Left renal cortex interstitium (tissue), 4 donors: ENCODE results near the gene ZNF483. TPM values are rescaled to one million over a fixed set of nuclear protein-coding genes. Genes with fewer than 3 reads are reported as not detected.
A peak's percentile ranks its signal among the peaks of the same experiment; 100 is the strongest.
"Not testable (repeated sequence)": the region's sequence is repeated elsewhere in the genome, so short reads cannot be mapped to it uniquely, and the experiment has no call there.

ENCODE experiments used
- DNase-seq, 4 donors: peaks; one replicate each; pipeline ENCODE4 v3.0.0-alpha.2; 2013; ENCODE audit warnings: low read depth in 4 of 4, low spot score in 2 of 4, missing footprints in 1 of 4
- polyA plus RNA-seq, 4 donors: library from polyadenylated mRNA; unstranded; fragments of 120-200 nt; gene quantifications; one replicate each; pipeline ENCODE4 v1.2.1, GENCODE V29; 2013; ENCODE audit not compliant: insufficient read length in 4 of 4

Gene ZNF483
- polyA plus RNA-seq, 4 donors: 2.1 to 5.1 (median 3.5) TPM

GRCh38 chr9:111533099-111533790 is 8.3 kb downstream of the ZNF483 start:
- DNase-seq: no peak

GRCh38 chr9:111542497-111543254 is 17.7 kb downstream of the ZNF483 start:
- no peak for DNase-seq

- no peak for DNase-seq
These were observed 23.6 kb downstream of the ZNF483 start for GRCh38 chr9:111548623-111549022.

- DNase-seq: not testable (repeated sequence)
These were observed 30.4 kb downstream of the ZNF483 start for GRCh38 chr9:111555425-111555824.

- no peak for DNase-seq
These were observed 34.1 kb downstream of the ZNF483 start for GRCh38 chr9:111559000-111559610.

- no peak for DNase-seq
These were observed 36.3 kb downstream of the ZNF483 start for GRCh38 chr9:111561165-111561719.

GRCh38 chr9:111566234-111566633 is 41.3 kb downstream of the ZNF483 start:
- DNase-seq: no peak

- not testable (repeated sequence) for DNase-seq
These were observed 43.1 kb downstream of the ZNF483 start for GRCh38 chr9:111568127-111568526.

GRCh38 chr9:111572950-111573604 is 48.1 kb downstream of the ZNF483 start:
- DNase-seq: no peak

- no peak for DNase-seq
These were observed 57.9 kb downstream of the ZNF483 start for GRCh38 chr9:111582888-111583287.

GRCh38 chr9:111586378-111586777 is 61.4 kb downstream of the ZNF483 start:
- DNase-seq: no peak

GRCh38 chr9:111588846-111589245 is 63.9 kb downstream of the ZNF483 start:
- DNase-seq: no peak

GRCh38 chr9:111597852-111598732 is 73.1 kb downstream of the ZNF483 start:
- peak in 2 of 4 donors; percentile 62 to 68 for DNase-seq

GRCh38 chr9:111598733-111599091 is 73.7 kb downstream of the ZNF483 start:
- no peak for DNase-seq

GRCh38 chr9:111599092-111599954 is 74.3 kb downstream of the ZNF483 start, which contains the start of gene PTGR1:
TSS of gene PTGR1 (minus strand) at chr9:111599647. CDS start at chr9:111597422, 2,225 bp downstream.
- peak in 3 of 4 donors; percentile 79 to 86 (median 81) for DNase-seq

GRCh38 chr9:111599955-111600343 is 75.0 kb downstream of the ZNF483 start:
- no peak for DNase-seq

- no peak for DNase-seq
These were observed 76.4 kb downstream of the ZNF483 start for GRCh38 chr9:111601237-111602018.

- no peak for DNase-seq
These were observed 78.1 kb downstream of the ZNF483 start for GRCh38 chr9:111603041-111603440.
